OCI-LY7 (cell line): ENCODE measurements around the gene HTT. TPM values are rescaled to one million over a fixed set of nuclear protein-coding genes. Genes with fewer than 3 reads are reported as not detected.

Experiments used
- BruUV-seq: library from RNA; stranded (reverse); fragments of 400-500 nt; replicated peaks from 2 replicates; lab custom pipeline; 2021; lab: Mats Ljungman, UMichigan
- CTCF ChIA-PET: fragments of 300-600 bp; sonication (Branson Sonifier 250); formaldehyde crosslinking; loops from one replicate; lab custom pipeline; 2022; ENCODE audit warnings: antibody characterized with exemption; ENCODE audit not compliant: unreplicated experiment; lab: Charles Lee
- POLR2A ChIA-PET: fragments of 300-600 bp; sonication (Branson Sonifier 250); formaldehyde crosslinking; loops from one replicate; lab custom pipeline; 2022; ENCODE audit warnings: antibody characterized with exemption; lab: Charles Lee
- DNase-seq: peaks from one replicate; pipeline ENCODE4 v3.0.0-alpha.2; 2015; ENCODE audit warnings: low spot score
- H2AFZ ChIP-seq: fragments of 200-600 bp; sonication (generic), shearing (Covaris generic); 2 replicates; pipeline ENCODE4 v1.6.1; 2014; ENCODE audit warnings: mild to moderate bottlenecking, antibody characterized with exemption, low read length, moderate library complexity
- H3K27ac ChIP-seq: fragments of 200-600 bp; sonication (generic); 2 replicates; pipeline ENCODE4 v1.5.1; 2014; ENCODE audit warnings: mixed run types, low read depth, mild to moderate bottlenecking, moderate library complexity, low read length, inconsistent platforms; ENCODE audit not compliant: poor library complexity, severe bottlenecking
- H3K36me3 ChIP-seq: fragments of 200-600 bp; sonication (generic); 2 replicates; pipeline ENCODE4 v1.6.1; 2014; ENCODE audit warnings: mild to moderate bottlenecking, antibody characterized with exemption, low read length, moderate library complexity, mixed read lengths; ENCODE audit not compliant: insufficient read depth
- H3K4me1 ChIP-seq: fragments of 200-600 bp; sonication (generic); 2 replicates; pipeline ENCODE4 v1.5.1; 2014; ENCODE audit warnings: mild to moderate bottlenecking, low read length; ENCODE audit not compliant: insufficient read depth, poor library complexity, severe bottlenecking
- H3K4me2 ChIP-seq: fragments of 200-600 bp; sonication (generic); 2 replicates; pipeline ENCODE4 v1.6.1; 2014; ENCODE audit warnings: mild to moderate bottlenecking, low read length
- H3K4me3 ChIP-seq: fragments of 200-600 bp; sonication (generic); 2 replicates; pipeline ENCODE4 v1.5.1; 2014; ENCODE audit warnings: mild to moderate bottlenecking, low read depth, low read length; ENCODE audit not compliant: poor library complexity, severe bottlenecking
- H3K79me2 ChIP-seq: fragments of 200-600 bp; sonication (generic); 2 replicates; pipeline ENCODE4 v1.6.1; 2016; ENCODE audit warnings: low read depth, mild to moderate bottlenecking, low read length, moderate library complexity, mixed read lengths; ENCODE audit not compliant: insufficient read depth
- H3K9me2 ChIP-seq: fragments of 200-600 bp; sonication (generic); 2 replicates; pipeline ENCODE4 v1.6.1; 2016; ENCODE audit warnings: mild to moderate bottlenecking, low read length, mixed read lengths; ENCODE audit not compliant: insufficient read depth
- H3K9me3 ChIP-seq: fragments of 200-600 bp; sonication (generic); 2 replicates; pipeline ENCODE4 v1.6.1; 2014; ENCODE audit warnings: mild to moderate bottlenecking, mixed run types, low read length, mixed read lengths
- H4K20me1 ChIP-seq: fragments of 200-600 bp; sonication (generic); 2 replicates; pipeline ENCODE4 v1.6.1; 2014; ENCODE audit warnings: mild to moderate bottlenecking, antibody characterized with exemption, low read length, moderate library complexity, mixed read lengths; ENCODE audit not compliant: insufficient read depth
- CTCF ChIP-seq: fragments of 200-600 bp; sonication (generic); conservative IDR thresholded peaks from 2 replicates; pipeline ENCODE4 v1.5.1; 2014; ENCODE audit warnings: mild to moderate bottlenecking, antibody characterized with exemption, low read length, moderate library complexity, mixed read lengths
- EZH2phosphoT487 ChIP-seq: fragments of 200-600 bp; sonication (generic); IDR thresholded peaks from 2 replicates; pipeline ENCODE4 v1.6.1; 2018; ENCODE audit warnings: low read depth, borderline replicate concordance, mild to moderate bottlenecking, mixed run types, antibody characterized with exemption, low read length, moderate library complexity, mixed read lengths
- intact Hi-C: fragments of 100-400 bp; cut with micrococcal nuclease; formaldehyde crosslinking; loops from one replicate; pipeline ENCODE4 v1.10.0; 2022; ENCODE audit not compliant: unreplicated experiment
- total RNA-seq, 2 experiments: library from RNA; depleted of rRNA in 1 of 2; stranded (reverse); fragments of >200 nt in 1 of 2; shearing (Covaris generic) in 1 of 2; gene quantifications; 2 replicates each; pipeline ENCODE4 v1.2.3, GENCODE V29; 2014 to 2022

Gene HTT
- total RNA-seq, 2 experiments from 2014 or later = 36.4 to 91.3 TPM

DNA sequence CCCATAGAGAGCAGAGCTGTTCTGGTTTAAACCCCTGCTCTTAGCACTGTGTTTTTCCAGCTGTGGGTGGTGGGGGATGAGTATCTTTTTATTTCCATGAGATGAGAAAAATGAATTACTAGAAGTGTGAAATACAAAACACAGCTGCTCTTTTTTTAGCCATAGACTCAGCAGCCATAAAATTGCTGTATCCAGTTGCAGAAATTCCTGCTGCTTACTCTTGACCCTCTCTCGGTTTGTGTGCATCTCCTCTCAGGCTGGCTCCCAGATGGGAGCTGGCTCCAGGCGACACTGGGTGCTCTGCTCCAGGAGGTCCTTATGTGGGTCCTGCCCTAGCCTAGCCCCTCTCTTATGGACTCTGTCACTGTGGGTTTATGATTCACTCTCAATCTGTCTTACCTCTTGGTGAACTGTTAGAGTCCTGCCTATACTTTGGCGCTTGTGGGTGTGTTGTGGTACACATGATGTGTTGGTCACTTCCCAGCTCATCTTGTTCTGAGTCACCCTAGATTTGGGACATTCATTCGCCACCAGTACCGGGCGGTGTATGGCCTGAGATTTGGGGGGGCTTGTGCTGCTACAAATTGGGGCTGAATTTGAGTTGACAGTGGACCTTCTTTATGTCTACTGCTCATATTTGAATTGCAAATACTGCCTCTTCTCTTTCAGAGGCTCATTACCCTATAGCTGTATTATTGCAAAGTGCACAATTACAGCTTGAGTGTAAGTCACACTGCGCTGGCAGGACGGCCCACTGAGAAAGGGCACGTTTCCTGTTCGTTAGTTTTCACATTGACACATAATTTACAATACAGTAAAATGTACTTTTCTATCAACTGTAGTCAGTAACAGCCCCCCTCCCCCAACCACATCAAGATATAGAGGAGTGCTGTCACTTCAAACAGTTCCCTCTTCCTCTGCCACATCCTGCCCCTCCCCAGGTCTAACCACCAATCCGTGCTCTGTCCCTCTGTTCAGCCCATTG is 127.5 kb downstream of the HTT start:
- peak overlapping the region; percentile 65 for H3K4me2 ChIP-seq
- H3K36me3 ChIP-seq = peaks cover 71% of the 10 kb centered on the region
- H3K27ac ChIP-seq = peak overlapping the region; percentile 37
- no peaks in the 10 kb centered on the region for H4K20me1 ChIP-seq
- no peaks in the 10 kb centered on the region for H3K79me2 ChIP-seq
- intact Hi-C loops = no loop called here
- H3K9me3 ChIP-seq = no peaks in the 10 kb centered on the region
- ChIA-PET POLR2A (interaction anchor here (0.6 to 1.5 kb wide), 4 partner anchors 11 to 238 kb away, joined by 3 to 4 read pairs (median 4); no protein-coding TSS in a partner anchor), CTCF (interaction anchor here (1.3 kb wide), 1 partner anchor 90 kb away, joined by 4 read pairs; no protein-coding TSS in a partner anchor)
- TF ChIP-seq EZH2phosphoT487 (no peak), CTCF (no peak)
- peak; percentile 61 for DNase-seq
- H3K4me1 ChIP-seq = peaks cover 20% of the 10 kb centered on the region
- H3K9me2 ChIP-seq = no peaks in the 10 kb centered on the region
- H3K4me3 ChIP-seq = peak overlapping the region; percentile 23
- no peak overlapping the region for H2AFZ ChIP-seq
- no TSS peak for BruUV-seq

GRCh38 chr4:3202836-3203820 is 128.6 kb downstream of the HTT start:
- H3K4me2 ChIP-seq = peak overlapping the region; percentile 65
- intact Hi-C loops = no loop called here
- no peaks in the 10 kb centered on the region for H3K9me3 ChIP-seq
- H3K4me1 ChIP-seq = peaks cover 20% of the 10 kb centered on the region
- peaks cover 72% of the 10 kb centered on the region for H3K36me3 ChIP-seq
- no peaks in the 10 kb centered on the region for H3K79me2 ChIP-seq
- H4K20me1 ChIP-seq = no peaks in the 10 kb centered on the region
- H3K9me2 ChIP-seq = no peaks in the 10 kb centered on the region
- DNase-seq = no peak
- TF ChIP-seq CTCF = no peak
- no peak for TF ChIP-seq EZH2phosphoT487
- ChIA-PET CTCF (interaction anchor here (1.3 kb wide), 1 partner anchor 91 kb away, joined by 4 read pairs; no protein-coding TSS in a partner anchor), POLR2A (interaction anchor here (0.6 to 1.5 kb wide), 4 partner anchors 12 to 239 kb away, joined by 3 to 4 read pairs (median 4); no protein-coding TSS in a partner anchor)
- no peak overlapping the region for H3K4me3 ChIP-seq
- H2AFZ ChIP-seq = no peak overlapping the region
- no TSS peak for BruUV-seq
- H3K27ac ChIP-seq = peak overlapping the region; percentile 37
